Measurements from ENCODE around the gene RCC2.
A peak's percentile ranks its signal among the peaks of the same experiment; 100 is the strongest.
"Not testable (repeated sequence)": the region's sequence is repeated elsewhere in the genome, so short reads cannot be mapped to it uniquely, and the experiment has no call there.

RCC2 gene

DNA sequence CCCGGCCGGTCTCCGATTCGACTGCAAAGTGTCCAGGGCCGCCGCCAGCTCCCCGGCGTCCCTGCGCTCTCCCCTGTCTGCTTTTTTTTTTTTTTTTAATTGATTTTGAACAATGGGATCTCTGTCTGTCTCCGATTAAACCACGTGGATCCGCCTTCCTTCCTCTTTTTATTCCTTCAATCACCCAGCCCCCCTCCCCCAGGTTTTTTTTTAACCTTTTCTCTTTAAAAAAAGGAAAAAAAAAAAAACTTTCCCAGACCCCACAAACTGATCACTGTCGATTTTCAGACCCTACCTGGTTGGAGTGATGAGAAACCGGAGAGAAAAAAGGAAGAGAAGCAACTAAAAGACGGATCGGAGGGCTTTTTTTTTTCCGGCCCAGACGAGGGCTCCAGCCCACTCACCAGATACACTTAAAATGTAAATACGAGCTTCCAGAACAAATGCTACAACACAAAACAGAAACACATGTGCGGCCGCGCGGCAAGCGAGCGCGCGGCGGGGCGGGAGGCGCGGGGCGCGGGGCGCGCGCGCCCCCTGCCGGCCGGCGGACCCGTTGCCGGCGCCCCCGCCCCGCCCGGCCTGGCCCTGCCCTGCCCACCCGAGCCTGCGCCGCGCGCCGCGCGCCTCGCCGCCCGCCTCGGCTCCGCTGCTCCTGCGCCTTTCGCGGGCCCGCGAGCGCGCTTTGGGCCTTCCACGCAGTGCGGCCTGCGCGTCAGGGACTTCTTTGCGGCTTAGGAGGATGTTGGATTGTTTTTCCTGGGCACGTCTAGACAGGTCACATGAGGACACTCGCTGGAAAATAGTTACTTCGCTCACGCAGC lies at the start of gene RCC2:
RCC2 (minus strand) TSS at position 428 of the 824 bp plus-strand sequence. CDS start 1,163 bp downstream, outside the sequence.
- DNase-seq = peak; percentile 60

DNA sequence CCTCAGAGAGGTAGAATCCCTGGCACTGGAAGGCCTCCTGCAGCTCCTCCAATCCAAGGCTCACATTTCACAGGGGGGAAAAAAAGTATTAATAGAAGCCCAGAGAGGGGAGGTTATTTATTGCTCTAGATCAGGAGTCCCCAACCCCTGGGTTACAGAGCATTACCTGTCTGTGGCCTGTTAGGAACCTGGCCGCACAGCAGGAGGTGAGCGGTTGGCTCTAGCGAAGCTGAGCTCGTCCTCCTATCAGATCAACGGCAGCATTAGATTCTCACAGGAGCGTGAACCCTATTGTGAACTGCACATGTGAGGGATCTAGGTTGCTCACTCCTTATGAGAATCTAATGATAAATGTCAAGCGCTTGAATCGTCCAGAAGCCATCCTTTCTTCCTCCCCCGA lies 46.8 kb upstream of the RCC2 start:
- no peak for DNase-seq

DNA sequence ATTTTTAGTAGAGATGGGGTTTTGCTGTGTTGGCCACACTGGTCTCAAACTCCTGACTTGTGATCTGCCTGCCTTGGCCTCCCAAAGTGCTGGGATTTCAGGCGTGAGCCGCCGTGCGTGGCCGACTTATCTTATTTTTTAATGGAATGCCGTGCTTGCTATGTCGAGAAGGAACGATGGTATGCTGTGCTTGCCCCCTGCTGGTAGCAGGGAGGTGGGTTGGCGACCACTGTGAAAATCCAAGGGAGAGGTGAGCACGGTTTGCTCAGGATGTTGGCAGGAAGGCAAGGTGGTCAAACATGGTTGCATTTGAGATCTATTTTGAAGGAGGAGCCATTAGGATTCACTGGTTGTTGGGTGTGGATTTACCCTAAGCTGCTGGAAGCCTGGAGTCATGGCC lies 45.8 kb upstream of the RCC2 start:
- no peak for DNase-seq

GRCh38 chr1:17481981-17482380 lies 42.5 kb upstream of the RCC2 start:
- DNase-seq = not testable (repeated sequence)

DNA sequence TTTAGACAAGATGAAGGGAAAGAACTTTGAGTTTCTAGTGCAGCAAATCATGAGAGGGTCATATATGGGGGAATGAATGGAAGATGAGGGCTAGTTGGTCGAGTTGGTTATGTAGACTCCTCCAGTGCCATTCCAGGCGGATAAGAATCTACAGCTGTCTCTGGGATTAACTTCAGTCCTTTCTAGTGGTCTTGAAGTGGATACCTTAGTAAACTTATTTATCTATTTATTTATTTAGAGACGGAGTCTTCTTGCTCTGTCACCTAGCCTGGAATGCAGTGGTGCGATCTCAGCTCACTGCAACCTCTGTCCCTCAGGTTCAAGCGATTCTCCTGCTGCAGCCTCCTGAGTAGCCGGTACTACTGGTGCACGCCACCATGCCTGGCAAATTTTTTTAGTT lies 41.4 kb upstream of the RCC2 start:
- no peak for DNase-seq

GRCh38 chr1:17475752-17476151 lies 36.3 kb upstream of the RCC2 start:
- DNase-seq = no peak

GRCh38 chr1:17474836-17475555 lies 35.5 kb upstream of the RCC2 start:
- DNase-seq = not testable (repeated sequence)

GRCh38 chr1:17472814-17473213 lies 33.3 kb upstream of the RCC2 start:
- no peak for DNase-seq

GRCh38 chr1:17471393-17471792 lies 31.9 kb upstream of the RCC2 start:
- DNase-seq = no peak

DNA sequence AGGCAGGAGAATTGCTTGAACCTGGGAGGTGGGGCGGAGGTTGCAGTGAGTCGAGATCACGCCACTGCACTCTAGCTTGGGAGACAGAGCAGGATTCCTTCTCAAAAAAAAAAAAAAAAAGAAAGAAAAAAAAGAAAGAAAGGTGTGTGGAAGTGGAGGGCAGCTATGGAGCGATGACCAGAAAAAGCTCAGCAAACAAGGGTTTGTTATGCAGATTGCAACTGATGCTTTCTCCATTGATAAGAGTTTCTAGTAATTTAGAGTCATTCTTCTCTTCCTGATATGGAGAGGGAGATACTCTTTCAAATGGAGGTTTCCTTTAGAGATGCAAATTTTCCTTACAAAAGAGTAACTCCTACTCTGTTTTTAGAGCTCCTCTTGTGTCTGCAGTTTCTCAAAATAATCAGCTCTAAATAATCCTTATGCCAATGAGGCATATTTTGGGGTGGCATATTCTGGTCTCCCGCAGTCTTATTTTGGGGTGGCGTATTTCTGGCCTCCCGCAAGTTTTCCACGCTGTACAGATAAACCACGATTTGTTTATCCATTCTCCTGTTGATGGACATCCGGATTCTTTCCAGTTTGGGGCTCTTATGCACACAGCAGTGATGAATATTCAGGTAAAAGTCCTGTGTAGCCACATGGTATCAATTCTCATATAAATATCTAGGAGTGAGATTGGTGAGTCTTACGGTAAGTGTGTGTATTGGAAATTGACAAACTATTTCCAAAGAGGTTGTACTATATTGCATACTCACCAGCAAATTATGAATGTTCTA lies 30.7 kb upstream of the RCC2 start:
- DNase-seq = no peak

- not testable (repeated sequence) for DNase-seq
Observed at GRCh38 chr1:17468357-17469265, 29.1 kb upstream of the RCC2 start.

DNA sequence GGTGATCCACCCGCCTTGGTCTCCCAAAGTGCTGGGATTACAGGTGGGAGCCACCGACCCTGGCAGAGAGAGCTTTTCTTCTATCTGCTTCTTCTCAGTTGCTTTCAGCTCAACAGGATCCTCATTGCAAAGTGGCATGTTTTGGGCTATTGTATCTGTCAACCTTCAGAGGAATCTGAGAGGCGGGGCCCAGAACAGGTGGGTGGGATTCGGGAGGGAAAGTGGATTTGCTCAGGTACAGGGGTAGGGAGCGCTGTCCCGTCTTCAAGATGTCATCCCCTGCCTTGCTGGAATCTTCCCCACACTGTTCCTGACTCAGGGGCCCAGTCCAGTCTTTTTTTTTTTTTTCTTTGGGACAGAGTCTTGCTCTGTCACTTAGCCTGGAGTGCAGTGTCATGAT lies 26.9 kb upstream of the RCC2 start:
- DNase-seq = no peak

DNA sequence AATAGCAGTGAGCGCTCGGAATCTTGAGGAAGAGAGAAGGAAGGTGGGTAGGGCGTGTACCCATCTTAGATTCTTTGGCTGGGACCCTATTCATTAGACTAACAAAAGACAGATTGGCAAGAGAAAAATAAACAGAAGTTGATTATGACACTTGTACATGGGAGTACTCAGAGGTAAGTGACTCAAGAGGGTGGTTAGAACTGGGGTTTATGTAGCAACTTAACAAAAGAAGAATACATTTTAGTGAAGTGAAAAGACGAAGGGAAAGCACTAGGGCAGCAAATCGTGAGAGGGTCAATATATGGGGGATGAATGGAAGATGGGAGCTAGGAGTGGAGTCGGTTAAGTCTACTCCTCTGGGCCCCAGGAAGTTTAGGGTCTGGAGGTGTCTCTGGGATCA lies 25.8 kb upstream of the RCC2 start:
- no peak for DNase-seq

GRCh38 chr1:17463991-17464390 lies 24.5 kb upstream of the RCC2 start:
- DNase-seq = no peak

- no peak for DNase-seq
Observed at GRCh38 chr1:17462669-17463068, 23.2 kb upstream of the RCC2 start.

DNA sequence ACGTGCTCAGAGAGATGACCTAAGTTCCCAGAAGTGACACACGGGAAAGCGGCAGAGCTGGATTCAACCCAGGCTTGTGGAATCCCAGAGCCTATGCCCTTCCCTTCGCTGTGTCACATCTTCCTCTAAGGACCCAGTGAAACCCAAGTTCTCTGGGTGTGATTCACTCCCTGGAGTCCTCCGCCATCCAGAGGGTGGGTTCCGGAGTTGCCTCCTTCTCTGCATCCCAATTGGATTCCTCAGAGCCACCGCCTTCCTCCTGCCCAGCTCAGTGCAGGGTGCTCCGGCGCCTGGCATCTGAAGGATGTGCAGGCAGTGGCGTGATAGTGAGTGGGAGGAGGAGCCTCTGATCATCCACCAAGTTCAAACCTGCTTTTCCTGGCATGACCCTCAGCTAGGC lies 20.7 kb upstream of the RCC2 start:
- DNase-seq = no peak

DNA sequence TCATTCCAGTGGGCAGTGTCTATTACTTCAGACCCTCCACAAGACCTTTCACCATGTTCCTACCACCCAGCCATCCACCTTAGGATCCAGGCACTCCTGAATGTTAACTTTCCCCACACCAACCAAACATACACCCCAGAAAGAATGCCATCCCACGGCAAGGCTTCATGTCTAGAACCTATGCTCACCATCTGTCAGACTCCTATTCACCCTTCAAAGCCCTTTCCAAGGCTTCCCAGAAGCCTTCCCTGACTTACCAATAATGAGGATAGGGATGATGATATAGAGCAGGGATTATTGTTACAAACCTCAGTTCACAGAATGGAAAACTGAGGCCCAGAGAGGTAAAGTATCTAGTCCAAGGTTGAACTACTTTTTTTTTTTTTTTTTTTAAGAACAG lies 19.3 kb upstream of the RCC2 start:
- no peak for DNase-seq

GRCh38 chr1:17452686-17453085 lies 13.2 kb upstream of the RCC2 start:
- DNase-seq = no peak

DNA sequence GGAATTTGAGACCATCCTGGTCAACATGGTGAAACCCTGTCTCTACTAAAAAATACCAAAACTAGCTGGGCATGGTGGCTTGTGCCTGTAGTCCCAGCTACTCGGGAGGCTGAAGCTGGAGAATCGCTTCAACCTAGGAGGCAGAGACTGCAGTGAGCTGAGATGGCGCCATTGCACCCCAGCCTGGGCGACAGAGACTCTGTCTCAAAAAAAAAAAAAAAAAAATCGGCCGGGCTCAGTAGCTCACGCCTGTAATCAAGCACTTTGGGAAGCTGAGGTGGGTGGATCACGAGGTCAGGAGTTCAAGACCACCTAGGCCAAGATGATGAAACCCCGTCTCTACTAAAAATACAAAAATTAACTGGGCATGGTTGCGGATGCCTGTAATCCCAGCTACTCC lies 12.7 kb upstream of the RCC2 start:
- not testable (repeated sequence) for DNase-seq

DNA sequence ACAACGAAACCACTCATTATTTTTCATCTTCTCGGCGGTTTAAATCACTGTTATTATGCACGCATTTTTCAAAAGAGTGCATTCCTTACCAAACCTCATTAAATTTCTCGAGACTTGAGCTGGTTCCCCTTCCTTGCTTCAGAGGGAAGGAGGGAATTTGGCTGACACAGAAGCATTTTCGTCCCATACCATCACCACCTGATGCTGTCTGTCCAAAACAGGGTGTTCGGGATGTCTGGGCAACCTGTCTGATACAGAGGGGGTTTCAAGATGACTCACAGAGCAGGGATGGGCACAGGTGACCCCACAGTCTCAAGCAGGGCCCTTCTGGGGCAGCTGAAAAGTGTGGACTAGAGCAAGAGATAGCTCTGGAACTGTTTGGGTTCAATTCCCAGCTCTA lies 12.3 kb upstream of the RCC2 start:
- no peak for DNase-seq

- no peak for DNase-seq
Observed at GRCh38 chr1:17447501-17447992, 8.1 kb upstream of the RCC2 start.

DNA sequence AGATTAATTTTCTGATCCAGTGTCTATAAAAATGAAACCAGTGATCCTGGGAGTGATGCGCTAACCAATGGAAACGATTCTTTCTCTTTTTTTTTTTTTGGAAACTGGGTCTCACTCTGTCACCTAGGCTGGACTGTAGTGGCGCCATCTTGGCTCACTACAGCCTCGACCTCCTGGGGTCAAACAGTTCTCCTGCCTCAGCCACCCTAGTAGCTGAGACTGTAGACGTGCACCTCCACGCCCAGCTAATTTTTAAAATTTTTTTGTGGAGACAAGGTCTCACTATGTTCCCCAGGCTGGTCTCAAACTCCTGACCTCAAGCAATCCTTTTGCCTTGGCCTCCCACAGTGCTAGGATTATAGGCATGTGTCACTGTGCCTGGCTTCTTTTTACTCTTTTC lies 3.4 kb upstream of the RCC2 start:
- DNase-seq = no peak

Data from activated CD4-positive, alpha-beta T cell treated with anti-CD3 and anti-CD28 coated beads for 1 hour (primary cell).